ENCODE data around the gene NUP62. TPM values are rescaled to one million over a fixed set of nuclear protein-coding genes. Genes with fewer than 3 reads are reported as not detected.

NUP62 gene
- total RNA-seq, 6 donors from 2014 or later: 34.7 to 44.4 (median 40.1) TPM

GRCh38 chr19:49889687-49890348 lies 39.5 kb downstream of the NUP62 start:
- 38% methylated on average over 68 of the region's 71 CpGs; no CpG with 5 or more reads in 1 of the 2 donors for WGBS, 2 donors
- TF ChIP-seq CTCF (IDR thresholded peaks at IDR 0.05) (peak; percentile 67 to 96 (median 91)), POLR2AphosphoS5 (IDR thresholded peaks at IDR 0.05) (peak in 1 of 2 donors; percentile 45), EP300 (IDR thresholded peaks at IDR 0.05) (no peak), POLR2A (IDR thresholded peaks at IDR 0.05) (peak in 1 of 4 donors; percentile 20)
- peak overlapping the region in 3 of 4 donors; percentile 33 to 52 (median 43) for H3K4me3 ChIP-seq
- H3K36me3 ChIP-seq: peaks cover 3 to 25% (median 16%) of the 10 kb centered on the region in 4 donors
- peaks cover 10 to 13% (median 11%) of the 10 kb centered on the region in 4 donors for H3K4me1 ChIP-seq
- no peak overlapping the region for H3K27ac ChIP-seq
- peak; percentile 77 to 96 for DNase-seq
- peaks cover 0 to 3% (median 0%) of the 10 kb centered on the region in 4 donors for H3K27me3 ChIP-seq
- H3K9me3 ChIP-seq: no peaks in the 10 kb centered on the region
- peak; percentile 50 to 89 for ATAC-seq (ENCODE audit: low FRiP score in 2 of 2)

GRCh38 chr19:49889038-49889686 lies 40.1 kb downstream of the NUP62 start:
- Histone ChIP-seq H3K36me3 (peaks cover 10 to 31% (median 23%) of the 10 kb centered on the region in 4 donors), H3K27me3 (peaks cover 0 to 3% (median 0%) of the 10 kb centered on the region in 4 donors), H3K4me1 (peaks cover 10 to 13% (median 11%) of the 10 kb centered on the region in 4 donors), H3K4me3 (no peak overlapping the region), H3K27ac (no peak overlapping the region), H3K9me3 (no peaks in the 10 kb centered on the region)
- 93 to 94% methylated on average over 18 to 23 of the region's 23 CpGs for WGBS, 2 donors
- TF ChIP-seq POLR2A (IDR thresholded peaks at IDR 0.05): no peak
- no peak for TF ChIP-seq POLR2AphosphoS5 (IDR thresholded peaks at IDR 0.05)
- TF ChIP-seq CTCF (IDR thresholded peaks at IDR 0.05): no peak
- no peak for TF ChIP-seq EP300 (IDR thresholded peaks at IDR 0.05)
- DNase-seq (no peak), ATAC-seq (ENCODE audit: low FRiP score in 2 of 2) (no peak)

GRCh38 chr19:49888510-49888824 lies 40.8 kb downstream of the NUP62 start:
- Histone ChIP-seq H3K4me3 (no peak overlapping the region), H3K9me3 (no peaks in the 10 kb centered on the region), H3K4me1 (peaks cover 10 to 13% (median 11%) of the 10 kb centered on the region in 4 donors), H3K36me3 (peaks cover 16 to 38% (median 30%) of the 10 kb centered on the region in 4 donors), H3K27ac (no peak overlapping the region), H3K27me3 (peaks cover 0 to 3% (median 0%) of the 10 kb centered on the region in 4 donors)
- no peak for TF ChIP-seq CTCF (IDR thresholded peaks at IDR 0.05)
- TF ChIP-seq POLR2A (IDR thresholded peaks at IDR 0.05): no peak
- no peak for TF ChIP-seq EP300 (IDR thresholded peaks at IDR 0.05)
- TF ChIP-seq POLR2AphosphoS5 (IDR thresholded peaks at IDR 0.05): no peak
- ATAC-seq (ENCODE audit: low FRiP score in 2 of 2): no peak
- peak in 1 of 2 donors; percentile 75 for DNase-seq
- 60 to 81% methylated on average over 1 to 18 of the region's 18 CpGs for WGBS, 2 donors

- no peak for TF ChIP-seq POLR2A (IDR thresholded peaks at IDR 0.05)
- TF ChIP-seq POLR2AphosphoS5 (IDR thresholded peaks at IDR 0.05): no peak
- TF ChIP-seq CTCF (IDR thresholded peaks at IDR 0.05): no peak
- no peak for TF ChIP-seq EP300 (IDR thresholded peaks at IDR 0.05)
- H3K27me3 ChIP-seq: peaks cover 0 to 3% (median 0%) of the 10 kb centered on the region in 4 donors
- H3K36me3 ChIP-seq: peaks cover 21 to 44% (median 36%) of the 10 kb centered on the region in 4 donors
- H3K27ac ChIP-seq: no peak overlapping the region
- ATAC-seq (ENCODE audit: low FRiP score in 2 of 2): no peak
- H3K4me1 ChIP-seq: peaks cover 10 to 13% (median 11%) of the 10 kb centered on the region in 4 donors
- no peak overlapping the region for H3K4me3 ChIP-seq
- 87 to 90% methylated on average over 34 to 52 of the region's 54 CpGs for WGBS, 2 donors
- DNase-seq: peak in 1 of 2 donors; percentile 83
- no peaks in the 10 kb centered on the region for H3K9me3 ChIP-seq
Measured at GRCh38 chr19:49887665-49888509, 41.4 kb downstream of the NUP62 start.
